CD4-positive, alpha-beta T cell treated with Interleukin-4 for 1 hour (primary cell): Measurements from ENCODE around the gene ANKRD40.
"Not testable (repeated sequence)": the region's sequence is repeated elsewhere in the genome, so short reads cannot be mapped to it uniquely, and the experiment has no call there.

Source experiments
- DNase-seq, 2 donors: peaks; one replicate each; pipeline ENCODE4 v3.0.0-alpha.2; 2020 to 2022

The ANKRD40 gene, protein sequence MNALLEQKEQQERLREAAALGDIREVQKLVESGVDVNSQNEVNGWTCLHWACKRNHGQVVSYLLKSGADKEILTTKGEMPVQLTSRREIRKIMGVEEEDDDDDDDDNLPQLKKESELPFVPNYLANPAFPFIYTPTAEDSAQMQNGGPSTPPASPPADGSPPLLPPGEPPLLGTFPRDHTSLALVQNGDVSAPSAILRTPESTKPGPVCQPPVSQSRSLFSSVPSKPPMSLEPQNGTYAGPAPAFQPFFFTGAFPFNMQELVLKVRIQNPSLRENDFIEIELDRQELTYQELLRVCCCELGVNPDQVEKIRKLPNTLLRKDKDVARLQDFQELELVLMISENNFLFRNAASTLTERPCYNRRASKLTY

DNA sequence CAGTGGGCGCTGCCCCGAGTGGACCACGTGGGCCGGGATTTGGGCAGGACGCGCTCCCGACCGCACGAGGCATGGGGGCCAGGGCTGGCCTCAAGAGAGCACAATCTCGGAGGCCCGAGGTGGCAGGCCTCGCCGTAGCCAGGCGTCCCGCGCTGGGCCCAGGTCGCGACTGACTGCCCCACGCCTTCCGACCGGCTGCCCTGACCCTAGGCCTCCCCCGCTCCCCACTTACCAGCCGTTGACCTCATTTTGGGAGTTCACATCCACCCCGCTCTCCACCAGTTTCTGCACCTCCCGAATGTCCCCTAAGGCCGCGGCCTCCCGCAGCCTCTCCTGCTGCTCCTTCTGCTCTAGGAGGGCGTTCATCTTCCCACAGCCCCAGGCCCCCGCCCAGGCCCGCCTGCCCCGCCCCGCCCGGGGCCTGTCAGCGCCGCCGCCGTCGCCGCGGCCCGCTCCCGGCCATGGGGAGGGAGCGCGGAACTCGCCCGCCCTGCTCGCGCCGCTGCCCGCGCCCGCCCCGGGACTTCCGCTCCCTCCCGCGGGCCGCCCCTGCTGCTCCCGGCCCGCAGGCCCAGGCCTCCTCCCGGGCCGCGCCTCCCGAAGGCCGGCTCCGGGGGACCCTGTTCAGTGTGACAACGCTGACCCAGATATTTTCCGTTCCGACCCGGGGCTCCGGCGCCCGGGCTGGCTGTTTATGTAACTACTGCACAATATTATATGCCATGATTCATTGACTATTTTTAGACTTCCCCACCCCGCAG is at the start of gene ANKRD40:
TSS of gene ANKRD40 (minus strand) at position 626 of the 761 bp plus-strand sequence. CDS start at position 366, 260 bp downstream.
- DNase-seq: peak; percentile 90 to 95

DNA sequence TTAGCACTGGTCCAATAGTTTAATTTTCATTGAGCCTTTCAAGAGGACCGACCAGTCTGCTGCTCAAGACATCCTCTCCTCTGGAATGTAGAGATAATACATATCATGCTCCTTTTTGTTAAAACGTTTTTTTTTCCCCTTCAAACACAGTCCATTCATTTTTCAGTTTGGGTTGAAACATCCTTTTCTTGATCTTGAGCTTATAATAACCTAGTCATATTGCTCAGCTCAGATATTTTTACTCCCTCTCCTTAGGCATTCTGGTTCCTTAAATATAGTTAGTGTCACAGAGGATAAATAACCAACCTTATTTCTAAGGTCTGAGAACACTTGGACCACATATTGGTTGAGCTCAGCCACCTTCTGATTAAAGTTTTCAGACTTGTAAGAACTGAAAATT is 46.8 kb upstream of the ANKRD40 start:
- no peak for DNase-seq

DNA sequence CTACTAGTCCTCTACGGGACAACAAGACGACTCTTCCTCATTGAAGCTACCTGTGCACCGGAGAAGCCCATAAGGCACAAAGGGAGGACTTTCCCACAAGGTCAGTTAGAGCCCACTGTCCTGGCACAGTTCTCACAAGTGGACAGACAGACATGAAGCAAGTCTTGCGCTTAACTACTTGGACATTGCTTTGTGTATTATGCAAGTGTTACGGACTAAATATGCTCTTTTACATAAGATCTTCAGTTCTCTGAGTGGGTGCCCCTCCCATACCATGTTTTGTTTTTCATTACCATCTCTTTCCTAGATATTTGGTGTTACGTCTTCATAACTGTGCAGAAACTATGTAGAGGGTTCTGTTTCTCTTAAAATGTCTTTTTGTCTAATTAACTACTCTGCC is 41.5 kb upstream of the ANKRD40 start:
- no peak for DNase-seq

DNA sequence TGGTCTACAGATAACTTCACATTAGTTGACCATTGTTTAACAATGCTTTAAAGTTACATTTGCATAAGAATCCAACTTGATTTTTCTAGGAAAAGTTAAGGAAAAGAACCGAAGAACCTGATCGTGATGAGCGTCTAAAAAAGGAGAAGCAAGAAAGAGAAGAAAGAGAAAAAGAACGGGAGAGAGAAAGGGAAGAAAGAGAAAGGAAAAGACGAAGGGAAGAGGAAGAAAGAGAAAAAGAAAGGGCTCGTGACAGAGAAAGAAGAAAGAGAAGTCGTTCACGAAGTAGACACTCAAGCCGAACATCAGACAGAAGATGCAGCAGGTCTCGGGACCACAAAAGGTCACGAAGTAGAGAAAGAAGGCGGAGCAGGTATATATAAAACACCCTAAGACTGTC is 37.9 kb upstream of the ANKRD40 start:
- DNase-seq: no peak

DNA sequence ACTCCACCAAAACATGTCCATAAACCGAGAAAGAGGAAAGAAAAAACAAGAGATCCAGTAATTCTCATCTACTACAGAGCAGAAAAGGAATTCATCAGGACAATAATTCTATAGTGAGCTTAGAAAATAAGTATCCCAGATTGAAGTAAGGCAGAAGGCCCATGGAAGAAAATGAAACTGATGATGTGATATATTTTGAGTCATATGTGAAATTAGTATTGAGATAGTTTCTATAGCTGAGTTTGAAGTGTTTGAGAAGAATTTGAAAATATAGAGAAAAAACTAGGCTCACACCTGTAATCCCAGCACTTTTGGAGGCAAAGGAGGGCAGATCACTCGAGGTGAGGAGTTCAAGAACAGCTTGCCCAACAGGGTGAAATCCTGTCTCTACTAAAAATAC is 31.4 kb upstream of the ANKRD40 start:
- DNase-seq: no peak

DNA sequence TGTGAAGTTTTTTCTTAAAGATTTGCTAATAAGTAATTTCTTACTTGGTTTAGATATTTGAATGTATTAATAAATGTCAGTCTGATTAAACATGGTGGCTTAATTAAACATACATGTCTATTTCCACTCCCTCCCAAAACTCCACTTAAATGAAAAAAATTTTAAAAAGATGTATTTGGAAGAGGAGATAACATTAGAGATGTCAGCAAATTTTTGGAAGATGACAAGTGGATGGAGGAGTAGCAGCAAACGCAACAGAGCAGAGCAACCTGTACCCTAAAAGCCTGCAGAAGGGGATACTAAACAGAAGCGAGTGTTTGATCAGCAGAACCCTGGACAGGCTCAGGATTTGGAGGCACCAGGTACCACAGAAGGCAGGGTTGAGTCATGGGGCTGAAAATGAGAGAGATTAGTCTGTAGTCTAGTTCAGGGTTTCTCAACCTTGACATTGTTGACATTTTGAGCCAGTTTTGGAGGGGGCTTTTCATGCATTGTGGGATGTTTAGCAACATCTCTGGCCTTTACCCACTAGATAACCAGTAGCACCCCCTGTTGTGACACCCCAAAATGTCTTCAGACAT is 29.5 kb upstream of the ANKRD40 start:
- no peak for DNase-seq

DNA sequence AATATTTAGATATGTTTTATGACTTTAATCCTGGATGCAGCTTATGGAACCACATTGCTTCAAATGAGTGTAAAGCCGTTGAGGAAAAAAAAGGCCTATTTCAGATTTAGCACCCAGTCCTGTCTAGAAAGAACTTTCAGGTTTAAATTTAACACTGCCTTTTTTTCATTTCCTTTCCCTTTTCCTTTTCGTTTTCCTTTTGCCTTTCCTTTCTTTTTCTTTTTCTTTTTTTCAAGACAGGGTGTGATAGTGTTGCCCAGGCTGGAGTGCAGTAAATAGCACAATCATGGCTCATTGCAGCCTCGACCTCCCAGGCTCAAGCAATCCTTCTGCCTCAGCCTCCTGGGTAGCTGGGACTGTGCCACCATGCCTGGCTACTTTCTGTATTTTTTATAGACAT is 27.6 kb upstream of the ANKRD40 start:
- DNase-seq: no peak

DNA sequence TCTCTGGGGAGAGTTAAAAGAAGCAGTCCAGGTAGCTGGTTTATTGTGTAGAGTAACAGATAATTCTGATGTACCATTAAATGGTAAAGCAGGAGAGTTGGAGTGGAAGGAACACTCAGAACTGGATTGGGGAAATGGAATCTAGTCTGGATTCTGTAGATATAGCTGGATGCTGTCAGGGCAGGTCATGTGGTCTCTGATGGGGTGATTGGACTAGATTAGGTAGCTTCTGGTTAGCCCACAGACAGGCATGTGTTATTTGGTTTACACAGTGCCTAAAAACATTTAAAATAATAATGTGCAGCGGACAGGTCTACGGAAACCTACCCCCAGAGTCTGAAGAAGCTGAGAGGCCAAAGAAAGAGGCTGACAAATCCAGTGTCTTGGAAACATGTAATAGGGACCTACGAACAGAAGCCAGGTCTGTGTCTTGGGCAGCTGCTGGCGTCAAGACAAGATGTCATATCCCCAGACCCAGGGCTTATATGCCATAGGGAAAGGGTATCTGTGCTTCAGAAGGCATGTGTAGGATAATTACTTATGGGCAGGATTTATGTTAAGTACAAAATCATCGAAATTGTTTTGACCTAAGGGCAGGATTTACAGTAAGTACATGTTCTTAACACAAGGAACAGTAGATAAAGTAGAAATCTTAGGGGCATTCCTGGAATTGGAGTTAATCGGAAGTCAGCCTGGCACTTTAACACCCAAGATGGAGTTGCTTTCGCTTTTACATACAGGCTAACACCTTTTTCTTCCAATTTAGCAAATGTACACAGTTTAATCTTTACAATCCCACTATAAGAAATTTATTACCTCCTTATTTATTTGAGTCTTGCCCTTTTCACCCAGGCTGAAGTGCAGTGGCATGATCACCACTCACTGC is 24.1 kb upstream of the ANKRD40 start:
- DNase-seq: peak in 1 of 2 donors; percentile 18

DNA sequence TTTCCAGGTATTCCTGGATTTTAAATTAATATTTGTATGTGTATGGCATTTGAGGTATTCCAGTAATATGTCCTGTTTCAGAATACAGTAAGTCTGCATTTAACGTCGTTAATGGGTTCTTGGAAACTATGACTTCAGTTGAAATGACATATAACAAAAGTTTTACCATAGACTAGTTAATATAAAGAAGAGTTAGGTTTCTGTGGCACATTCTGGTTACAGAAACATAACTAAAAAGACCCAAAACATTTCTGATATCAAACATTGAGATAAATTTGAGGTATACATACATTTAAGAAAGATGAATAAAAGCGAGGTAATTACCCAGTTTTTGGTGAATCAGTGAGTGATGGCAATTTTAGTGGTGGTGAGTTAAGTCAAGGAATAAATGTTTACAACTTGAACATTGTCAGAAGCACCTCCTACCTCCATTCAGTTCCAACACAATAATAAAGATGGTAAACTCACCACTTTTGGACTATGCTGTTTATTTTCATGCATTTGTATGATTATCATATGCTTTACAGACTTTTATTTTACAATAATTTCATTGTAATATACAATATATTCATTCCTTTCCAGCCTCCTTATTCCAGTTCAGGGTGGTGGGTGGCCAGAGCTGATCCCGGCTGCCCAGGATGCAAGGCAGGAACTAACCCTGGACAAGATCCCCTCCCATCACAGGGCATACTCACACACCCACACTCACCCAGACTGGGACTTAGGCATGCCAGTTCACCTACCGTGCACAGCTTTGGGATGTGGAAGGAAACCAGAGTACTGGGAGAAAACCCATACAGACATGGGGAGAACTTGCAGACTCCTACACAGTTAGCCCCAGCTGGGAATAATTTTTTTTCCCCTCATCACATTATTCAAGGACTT is 21.4 kb upstream of the ANKRD40 start:
- no peak for DNase-seq

DNA sequence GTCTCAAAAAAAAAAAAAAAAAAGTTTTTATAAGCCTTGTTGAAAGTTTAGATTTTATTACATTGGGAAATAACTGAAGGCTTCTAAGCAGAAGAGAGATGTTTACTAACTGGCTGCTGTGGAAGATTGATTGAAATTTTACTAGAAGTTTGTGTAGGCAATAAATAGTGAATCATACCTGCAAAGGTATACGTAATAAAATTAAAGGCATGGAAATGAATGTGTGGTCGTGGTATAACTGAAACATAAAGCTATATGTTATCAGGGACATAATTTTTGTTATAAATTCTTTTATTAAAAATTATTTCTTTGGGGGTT is 20.4 kb upstream of the ANKRD40 start:
- DNase-seq: no peak

DNA sequence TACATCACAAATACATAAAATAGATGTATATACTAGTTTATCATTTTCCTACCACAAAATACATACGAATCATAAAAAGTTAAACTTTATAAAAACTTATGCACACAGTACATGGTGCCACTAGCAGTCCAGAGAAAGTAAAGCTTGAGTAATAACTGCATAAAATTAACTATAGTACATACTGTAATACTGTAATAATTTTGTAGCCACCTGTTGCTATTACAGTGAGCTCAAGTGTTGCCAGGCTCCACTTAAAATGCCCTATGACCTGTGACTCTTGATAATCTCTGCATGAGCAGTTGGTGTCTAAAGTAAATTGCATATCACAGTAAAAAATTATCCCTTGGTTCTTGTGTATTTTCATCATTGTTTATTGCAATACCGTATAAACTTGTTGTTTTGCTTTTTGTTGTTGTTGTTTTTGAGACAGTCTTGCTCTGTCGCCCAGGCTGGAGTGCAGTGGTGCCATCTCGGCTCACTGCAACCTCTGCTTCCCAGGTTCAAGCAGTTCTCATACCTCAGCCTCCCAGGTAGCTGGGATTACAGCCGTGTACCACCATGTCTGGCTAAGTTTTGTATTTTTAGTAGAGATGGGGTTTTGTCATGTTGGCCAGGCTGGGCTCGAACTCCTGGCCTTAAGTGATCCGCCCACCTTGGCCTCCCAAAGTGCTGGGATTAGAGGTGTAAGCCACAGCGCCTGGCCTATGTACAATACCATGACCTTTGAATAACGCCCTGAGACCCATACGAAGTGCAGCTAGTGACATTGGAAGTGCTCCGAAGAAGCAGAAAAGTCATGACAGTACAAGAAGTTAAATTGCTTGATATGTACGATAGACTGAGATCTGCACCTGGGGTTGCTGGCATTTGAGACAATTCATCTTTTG is 18.3 kb upstream of the ANKRD40 start:
- DNase-seq: no peak

DNA sequence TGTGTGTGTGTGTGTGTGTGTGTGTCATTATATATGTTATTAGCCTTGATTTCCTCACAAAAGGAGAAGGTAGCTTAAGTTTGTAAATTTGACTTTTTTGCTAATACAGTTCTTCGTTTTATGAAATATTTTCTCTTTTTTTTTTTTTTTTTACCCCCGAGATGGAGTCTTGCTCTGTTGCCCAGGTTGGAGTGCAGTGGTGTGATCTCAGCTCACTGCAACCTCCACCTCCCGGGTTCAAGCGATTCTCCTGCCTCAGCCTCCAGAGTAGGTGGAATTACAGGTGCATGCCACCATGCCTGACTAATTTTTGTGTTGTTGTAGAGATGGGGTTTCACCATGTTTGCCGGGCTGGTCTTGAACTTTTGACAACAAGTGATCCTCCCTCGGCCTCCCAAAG is 16.9 kb upstream of the ANKRD40 start:
- DNase-seq: not testable (repeated sequence)

DNA sequence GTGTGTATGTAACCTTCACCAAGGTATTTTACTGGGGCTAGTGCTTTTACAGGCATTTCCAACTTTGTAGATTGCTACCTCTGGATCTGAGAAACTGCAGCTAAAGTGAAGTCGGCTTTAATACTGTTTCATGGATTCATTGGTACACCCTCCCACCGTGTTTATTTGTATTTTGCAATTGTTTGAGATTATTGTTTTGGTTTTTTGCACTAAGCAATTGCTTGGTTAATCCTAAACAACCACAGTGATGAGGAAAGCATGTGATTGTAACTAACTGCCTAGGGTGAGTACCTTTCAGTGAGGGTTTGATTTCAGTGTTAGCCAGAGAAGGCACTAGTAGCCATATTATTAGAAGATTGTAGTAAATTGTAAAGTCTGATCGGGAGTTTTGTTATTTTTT is 15.0 kb upstream of the ANKRD40 start:
- DNase-seq: no peak

DNA sequence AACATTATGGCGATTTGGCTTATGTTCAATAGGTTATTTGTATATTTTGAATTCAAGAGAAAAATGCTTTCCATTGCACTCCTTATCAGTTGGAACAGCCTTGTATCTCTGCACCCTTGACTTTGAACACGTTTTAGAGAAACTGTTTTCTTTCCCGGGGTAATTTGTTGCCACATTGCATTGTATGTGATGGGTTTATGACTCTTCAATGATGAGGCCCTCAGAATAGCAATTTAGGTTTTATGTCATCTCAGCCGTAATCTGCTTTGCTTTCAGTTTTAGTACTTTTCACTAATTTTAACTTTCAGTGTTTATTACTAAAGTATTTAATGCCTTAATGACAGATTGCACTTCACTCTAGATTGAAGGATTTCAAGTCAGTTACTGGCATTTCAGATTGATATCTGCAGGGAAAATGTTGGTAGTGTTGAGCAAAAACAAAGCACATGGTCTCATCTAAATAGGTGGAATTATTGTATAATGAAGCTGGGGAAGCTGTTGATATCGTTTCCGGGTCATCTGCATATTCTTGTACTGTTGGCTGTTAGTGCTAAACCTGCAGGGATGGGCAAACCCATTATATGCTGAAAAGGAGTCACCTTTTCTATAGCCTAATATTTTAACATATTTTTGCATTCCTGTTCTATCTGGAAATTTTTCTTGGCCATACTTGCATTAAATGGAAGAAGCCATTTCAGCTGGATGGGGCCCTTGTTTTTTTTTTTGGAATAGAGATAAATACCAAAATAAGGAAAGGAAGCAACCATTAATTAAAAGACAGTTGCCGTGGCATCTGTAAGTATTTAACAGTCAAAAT is 13.7 kb upstream of the ANKRD40 start:
- DNase-seq: peak in 1 of 2 donors; percentile 54

DNA sequence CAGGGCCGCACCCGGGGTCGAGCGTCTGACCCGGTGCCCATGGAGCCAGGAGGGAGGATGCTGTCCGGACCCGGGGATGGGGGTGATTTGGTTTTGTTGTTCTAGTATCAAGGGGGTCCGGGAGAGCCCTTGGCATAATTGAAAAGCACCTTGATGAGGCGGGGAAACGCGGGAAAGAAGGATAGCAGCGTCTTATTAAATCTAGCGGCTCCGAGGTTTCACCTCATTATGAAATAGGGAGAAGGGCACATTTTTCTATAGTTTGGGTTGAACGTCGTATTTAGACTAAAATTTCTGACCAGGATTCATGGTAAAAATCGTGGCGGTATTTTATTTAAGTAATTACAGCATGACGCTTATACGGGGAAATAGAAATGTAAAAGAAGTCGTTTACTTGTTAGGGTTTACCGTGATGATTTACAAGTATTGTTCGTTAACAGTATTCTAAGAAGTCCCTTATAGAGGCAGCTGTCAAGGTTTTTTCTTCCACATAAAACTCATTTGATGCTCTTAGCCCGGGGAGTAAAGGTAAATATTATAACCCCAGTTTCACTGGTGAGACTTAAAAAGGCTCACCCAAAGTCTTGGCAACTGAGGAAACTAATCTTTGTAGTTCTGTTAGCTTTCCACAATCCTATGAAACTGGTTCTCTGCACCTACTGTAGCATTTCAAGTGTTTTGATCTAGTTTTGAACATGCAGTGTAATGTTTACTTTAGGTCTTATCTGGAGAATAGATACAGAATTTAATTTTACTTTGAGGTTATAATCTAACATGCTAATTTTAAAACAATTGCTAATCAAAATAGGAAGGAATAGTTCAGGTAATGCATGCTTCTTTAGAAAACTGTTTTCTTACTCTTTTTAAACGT is 12.4 kb upstream of the ANKRD40 start:
- DNase-seq: peak in 1 of 2 donors; percentile 13

DNA sequence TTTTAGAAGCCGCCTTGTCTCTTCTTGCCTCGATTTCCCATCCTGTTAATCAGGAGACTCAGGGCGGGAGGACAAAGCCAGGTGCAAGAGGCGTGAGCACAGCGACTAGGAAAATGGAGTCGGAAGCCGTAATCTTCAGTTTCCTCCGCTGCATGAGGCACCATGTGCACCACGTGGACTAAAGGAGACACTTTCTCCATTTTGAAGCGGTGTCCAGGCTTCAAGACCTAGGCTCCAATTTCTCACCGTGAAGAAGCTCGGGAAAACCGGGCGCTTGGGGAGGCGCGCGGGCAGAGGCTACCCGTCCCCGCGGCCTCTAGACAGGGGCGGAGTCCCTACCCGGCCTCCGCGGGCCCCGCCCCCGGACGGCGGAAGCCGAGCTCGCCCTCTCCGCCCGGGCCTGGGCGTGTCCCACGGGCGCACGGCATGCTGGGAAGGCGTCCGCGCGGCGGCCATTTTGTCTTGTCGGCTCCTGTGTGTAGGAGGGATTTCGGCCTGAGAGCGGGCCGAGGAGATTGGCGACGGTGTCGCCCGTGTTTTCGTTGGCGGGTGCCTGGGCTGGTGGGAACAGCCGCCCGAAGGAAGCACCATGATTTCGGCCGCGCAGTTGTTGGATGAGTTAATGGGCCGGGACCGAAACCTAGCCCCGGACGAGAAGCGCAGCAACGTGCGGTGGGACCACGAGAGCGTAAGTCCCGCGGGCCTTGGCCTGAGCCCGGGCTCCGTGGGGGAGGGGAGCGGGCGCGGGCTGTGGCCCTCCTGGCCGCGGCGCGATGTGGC is 11.6 kb upstream of the ANKRD40 start, which contains the start of gene LUC7L3:
TSS of gene LUC7L3 (plus strand) at position 460 of the 780 bp plus-strand sequence. CDS start at position 590, 130 bp downstream.
- DNase-seq: peak; percentile 91 to 93

DNA sequence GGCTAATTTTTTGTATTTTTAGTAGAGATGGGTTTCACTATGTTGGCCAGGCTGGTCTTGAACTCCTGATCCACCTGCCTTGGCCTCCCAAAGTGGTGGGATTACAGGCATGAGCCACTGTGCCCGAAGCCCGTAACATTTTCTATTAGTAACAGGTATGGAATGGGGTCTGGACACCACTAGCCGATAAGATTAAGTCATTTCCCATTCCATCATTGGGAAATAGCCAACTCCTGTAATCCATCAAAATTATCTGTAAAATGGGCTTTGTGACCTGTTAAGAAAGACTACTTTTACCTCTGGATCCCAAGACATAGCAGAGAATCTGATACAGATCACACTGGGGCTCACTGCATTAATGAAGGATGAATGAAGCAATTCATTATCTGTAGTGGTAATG is 7.8 kb upstream of the ANKRD40 start:
- DNase-seq: no peak

DNA sequence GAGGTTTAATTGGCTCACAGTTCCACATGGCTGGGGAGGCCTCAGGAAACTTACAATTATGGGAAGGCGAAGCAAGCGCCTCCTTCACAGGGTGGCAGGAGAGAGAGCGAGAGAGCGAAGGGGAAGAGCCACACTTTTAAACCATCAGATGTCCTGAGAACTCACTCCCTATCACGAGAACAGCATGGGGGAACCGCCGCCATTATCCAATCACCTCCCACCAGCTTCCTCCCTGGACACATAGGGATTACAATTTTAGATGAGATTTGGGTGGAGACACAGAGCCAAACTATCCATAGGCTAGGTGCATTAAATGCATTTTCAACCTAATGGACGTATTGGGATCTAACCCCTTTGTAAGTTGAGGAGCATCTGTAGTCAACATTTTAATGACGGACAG is 4.9 kb upstream of the ANKRD40 start:
- DNase-seq: no peak
